ENCODE results near the gene ESR1. TPM values are rescaled to one million over a fixed set of nuclear protein-coding genes. Genes with fewer than 3 reads are reported as not detected.
A peak's percentile ranks its signal among the peaks of the same experiment; 100 is the strongest.
"Not testable (repeated sequence)": the region's sequence is repeated elsewhere in the genome, so short reads cannot be mapped to it uniquely, and the experiment has no call there.

ESR1 gene
- total and polyA plus RNA-seq, 2 donors (not counting 1 experiment from before 2014, with no cell fraction given): 0.06 to 0.50 TPM

DNA sequence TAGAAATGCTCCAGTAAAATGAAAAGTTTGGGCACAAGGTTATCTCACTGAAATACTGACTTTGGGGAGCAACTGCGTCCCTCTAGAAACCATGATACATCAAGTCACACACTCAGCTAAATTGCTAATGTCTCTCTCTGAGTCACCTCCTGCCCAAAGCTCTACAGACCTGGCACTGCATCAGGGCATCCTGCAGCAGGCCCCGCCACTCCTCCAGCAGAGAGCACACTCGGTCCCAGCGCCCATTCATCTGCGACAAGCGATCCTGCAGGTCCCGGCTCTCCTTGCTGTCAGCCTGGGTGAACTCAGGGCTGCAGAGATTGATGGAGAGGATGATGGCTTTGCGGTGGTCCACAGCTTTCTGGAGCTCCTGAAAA is 329.0 kb downstream of the ESR1 start:
- H3K9me3 ChIP-seq (ENCODE audit: control insufficient read depth, insufficient read depth, low read depth, low read length): no peaks in the 10 kb centered on the region
- peak in 1 of 2 donors; percentile 32 for DNase-seq (ENCODE audit: low read depth in 2 of 2)
- peaks cover 2% of the 10 kb centered on the region for H3K36me3 ChIP-seq (ENCODE audit: control insufficient read depth, insufficient read depth, low read length)
- H4K20me1 ChIP-seq (ENCODE audit: control insufficient read depth, extremely low read depth, insufficient read depth, low read length): no peaks in the 10 kb centered on the region
- H3K27ac ChIP-seq (ENCODE audit: insufficient read depth, low read length): no peak overlapping the region
- TF ChIP-seq CTCF (conservative IDR thresholded peaks at IDR 0.05 in 1 of 2, IDR thresholded peaks at IDR 0.05 in 1 of 2; ENCODE audit: low read depth in 1 of 2, low read length in 2 of 2): no peak
- H3K4me2 ChIP-seq (ENCODE audit: extremely low read depth, insufficient read depth, low read length): no peak overlapping the region
- H3K79me2 ChIP-seq (ENCODE audit: control insufficient read depth, insufficient read depth, low read length): no peaks in the 10 kb centered on the region
- no peak overlapping the region for H3K4me3 ChIP-seq (replicated peaks in 1 of 4; ENCODE audit: control extremely low read depth in 1 of 4, insufficient read depth in 1 of 4, low read depth in 3 of 4, low read length in 4 of 4)
- no peak overlapping the region for H2AFZ ChIP-seq (ENCODE audit: low read length)
- no peaks in the 10 kb centered on the region for H3K27me3 ChIP-seq (ENCODE audit: control insufficient read depth, insufficient read depth, low read length)
- no peak overlapping the region for H3K9ac ChIP-seq (ENCODE audit: insufficient read depth, low read length)
- H3K4me1 ChIP-seq (ENCODE audit: control insufficient read depth, extremely low read depth, insufficient read depth, low read length): no peaks in the 10 kb centered on the region

GRCh38 chr6:152138344-152138743 is 330.9 kb downstream of the ESR1 start:
- H3K27me3 ChIP-seq (ENCODE audit: control insufficient read depth, insufficient read depth, low read length); H3K4me1 ChIP-seq (ENCODE audit: control insufficient read depth, extremely low read depth, insufficient read depth, low read length); DNase-seq (ENCODE audit: low read depth in 2 of 2); H3K9me3 ChIP-seq (ENCODE audit: control insufficient read depth, insufficient read depth, low read depth, low read length); H2AFZ ChIP-seq (ENCODE audit: low read length); H3K9ac ChIP-seq (ENCODE audit: insufficient read depth, low read length); H3K36me3 ChIP-seq (ENCODE audit: control insufficient read depth, insufficient read depth, low read length); H3K79me2 ChIP-seq (ENCODE audit: control insufficient read depth, insufficient read depth, low read length); H3K4me2 ChIP-seq (ENCODE audit: extremely low read depth, insufficient read depth, low read length); H3K27ac ChIP-seq (ENCODE audit: insufficient read depth, low read length); H3K4me3 ChIP-seq (replicated peaks in 1 of 4; ENCODE audit: control extremely low read depth in 1 of 4, insufficient read depth in 1 of 4, low read depth in 3 of 4, low read length in 4 of 4); H4K20me1 ChIP-seq (ENCODE audit: control insufficient read depth, extremely low read depth, insufficient read depth, low read length): not testable (repeated sequence)

GRCh38 chr6:152142105-152142504 is 334.6 kb downstream of the ESR1 start:
- no peaks in the 10 kb centered on the region for H3K27me3 ChIP-seq (ENCODE audit: control insufficient read depth, insufficient read depth, low read length)
- H3K27ac ChIP-seq (ENCODE audit: insufficient read depth, low read length): no peak overlapping the region
- no peaks in the 10 kb centered on the region for H4K20me1 ChIP-seq (ENCODE audit: control insufficient read depth, extremely low read depth, insufficient read depth, low read length)
- no peak overlapping the region for H3K4me3 ChIP-seq (replicated peaks in 1 of 4; ENCODE audit: control extremely low read depth in 1 of 4, insufficient read depth in 1 of 4, low read depth in 3 of 4, low read length in 4 of 4)
- H3K4me1 ChIP-seq (ENCODE audit: control insufficient read depth, extremely low read depth, insufficient read depth, low read length): peaks cover 5% of the 10 kb centered on the region
- no peak for DNase-seq (ENCODE audit: low read depth in 2 of 2)
- H3K79me2 ChIP-seq (ENCODE audit: control insufficient read depth, insufficient read depth, low read length): no peaks in the 10 kb centered on the region
- no peak overlapping the region for H3K9ac ChIP-seq (ENCODE audit: insufficient read depth, low read length)
- H3K4me2 ChIP-seq (ENCODE audit: extremely low read depth, insufficient read depth, low read length): no peak overlapping the region
- TF ChIP-seq CTCF (conservative IDR thresholded peaks at IDR 0.05 in 1 of 2, IDR thresholded peaks at IDR 0.05 in 1 of 2; ENCODE audit: low read depth in 1 of 2, low read length in 2 of 2) (no peak), EZH2 (IDR thresholded peaks at IDR 0.05; ENCODE audit: low read length, missing control alignments) (no peak)
- H3K9me3 ChIP-seq (ENCODE audit: control insufficient read depth, insufficient read depth, low read depth, low read length): no peaks in the 10 kb centered on the region
- no peaks in the 10 kb centered on the region for H3K36me3 ChIP-seq (ENCODE audit: control insufficient read depth, insufficient read depth, low read length)
- no peak overlapping the region for H2AFZ ChIP-seq (ENCODE audit: low read length)

DNA sequence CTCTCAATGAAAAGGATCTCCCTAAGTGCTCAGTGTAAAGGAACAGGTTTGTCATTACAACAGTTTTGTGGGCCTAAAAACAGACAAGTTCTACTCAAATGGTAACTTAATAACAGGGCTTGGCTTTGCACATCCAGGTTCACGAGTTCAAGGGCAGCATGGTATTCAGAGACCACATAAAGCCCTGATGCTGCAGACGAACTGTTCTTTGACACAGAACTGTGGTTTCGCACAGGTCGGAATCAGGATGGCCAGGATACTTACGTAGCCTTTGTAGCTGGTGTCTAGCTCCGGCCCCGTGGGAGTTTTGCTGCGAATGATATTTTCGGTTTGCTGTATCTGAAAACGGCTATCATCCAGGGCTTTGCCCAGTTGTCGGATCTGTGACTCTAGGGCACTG is 335.9 kb downstream of the ESR1 start:
- no peak overlapping the region for H3K9ac ChIP-seq (ENCODE audit: insufficient read depth, low read length)
- no peak overlapping the region for H3K4me2 ChIP-seq (ENCODE audit: extremely low read depth, insufficient read depth, low read length)
- H3K4me1 ChIP-seq (ENCODE audit: control insufficient read depth, extremely low read depth, insufficient read depth, low read length): peaks cover 5% of the 10 kb centered on the region
- no peak for DNase-seq (ENCODE audit: low read depth in 2 of 2)
- no peak overlapping the region for H3K4me3 ChIP-seq (replicated peaks in 1 of 4; ENCODE audit: control extremely low read depth in 1 of 4, insufficient read depth in 1 of 4, low read depth in 3 of 4, low read length in 4 of 4)
- TF ChIP-seq CTCF (conservative IDR thresholded peaks at IDR 0.05 in 1 of 2, IDR thresholded peaks at IDR 0.05 in 1 of 2; ENCODE audit: low read depth in 1 of 2, low read length in 2 of 2): no peak
- TF ChIP-seq EZH2 (IDR thresholded peaks at IDR 0.05; ENCODE audit: low read length, missing control alignments): no peak
- no peaks in the 10 kb centered on the region for H3K27me3 ChIP-seq (ENCODE audit: control insufficient read depth, insufficient read depth, low read length)
- no peak overlapping the region for H3K27ac ChIP-seq (ENCODE audit: insufficient read depth, low read length)
- H3K36me3 ChIP-seq (ENCODE audit: control insufficient read depth, insufficient read depth, low read length): peaks cover 2% of the 10 kb centered on the region
- H3K9me3 ChIP-seq (ENCODE audit: control insufficient read depth, insufficient read depth, low read depth, low read length): no peaks in the 10 kb centered on the region
- no peak overlapping the region for H2AFZ ChIP-seq (ENCODE audit: low read length)
- H4K20me1 ChIP-seq (ENCODE audit: control insufficient read depth, extremely low read depth, insufficient read depth, low read length): no peaks in the 10 kb centered on the region
- no peaks in the 10 kb centered on the region for H3K79me2 ChIP-seq (ENCODE audit: control insufficient read depth, insufficient read depth, low read length)

Data from fibroblast of lung (primary cell).